Body of pancreas (tissue), 4 donors: ENCODE results near the gene VTI1A.

Experiments
- POLR2A ChIP-seq, 3 donors: fragments of 450-650 bp; IDR thresholded peaks; one replicate each; pipeline ENCODE4 v1.6.1; 2016; ENCODE audit warnings: antibody characterized with exemption in 3 of 3, mild to moderate bottlenecking in 2 of 3
- TF ChIP-seq, protein P1 (sequence below), 7 experiments: fragments of 450-650 bp in 4 of 7; fragments of 200-600 bp in 3 of 7; sonication (generic) in 3 of 7; IDR thresholded peaks; one replicate each; pipeline ENCODE4 v1.5.1; 2016 to 2019; ENCODE audit warnings: antibody characterized with exemption in 7 of 7

GRCh38 chr10:112466802-112467201 lies 19.8 kb downstream of the VTI1A start:
- TF ChIP-seq POLR2A (IDR thresholded peaks at IDR 0.05), result no peak
- TF ChIP-seq, protein P1, sequence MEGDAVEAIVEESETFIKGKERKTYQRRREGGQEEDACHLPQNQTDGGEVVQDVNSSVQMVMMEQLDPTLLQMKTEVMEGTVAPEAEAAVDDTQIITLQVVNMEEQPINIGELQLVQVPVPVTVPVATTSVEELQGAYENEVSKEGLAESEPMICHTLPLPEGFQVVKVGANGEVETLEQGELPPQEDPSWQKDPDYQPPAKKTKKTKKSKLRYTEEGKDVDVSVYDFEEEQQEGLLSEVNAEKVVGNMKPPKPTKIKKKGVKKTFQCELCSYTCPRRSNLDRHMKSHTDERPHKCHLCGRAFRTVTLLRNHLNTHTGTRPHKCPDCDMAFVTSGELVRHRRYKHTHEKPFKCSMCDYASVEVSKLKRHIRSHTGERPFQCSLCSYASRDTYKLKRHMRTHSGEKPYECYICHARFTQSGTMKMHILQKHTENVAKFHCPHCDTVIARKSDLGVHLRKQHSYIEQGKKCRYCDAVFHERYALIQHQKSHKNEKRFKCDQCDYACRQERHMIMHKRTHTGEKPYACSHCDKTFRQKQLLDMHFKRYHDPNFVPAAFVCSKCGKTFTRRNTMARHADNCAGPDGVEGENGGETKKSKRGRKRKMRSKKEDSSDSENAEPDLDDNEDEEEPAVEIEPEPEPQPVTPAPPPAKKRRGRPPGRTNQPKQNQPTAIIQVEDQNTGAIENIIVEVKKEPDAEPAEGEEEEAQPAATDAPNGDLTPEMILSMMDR (IDR thresholded peaks at IDR 0.05), result no peak
